Tibial nerve (tissue), 4 donors: Measurements from ENCODE around the gene SPDL1. TPM values are rescaled to one million over a fixed set of nuclear protein-coding genes. Genes with fewer than 3 reads are reported as not detected.

Experiments used
- DNase-seq, 2 donors: peaks; one replicate each; pipeline ENCODE4 v3.0.0-alpha.2; 2019; ENCODE audit warnings: low spot score in 2 of 2
- H3K27ac ChIP-seq, 4 donors: fragments of 200-600 bp; sonication (generic) in 3 of 4; one replicate each; pipeline ENCODE4 v1.5.1; 2017 to 2019; ENCODE audit warnings: mild to moderate bottlenecking in 1 of 4
- H3K27me3 ChIP-seq, 2 donors: fragments of 200-600 bp; sonication (generic) in 1 of 2; one replicate each; pipeline versions ENCODE4 v1.5.1 to v1.6.0; 2017 to 2019
- H3K36me3 ChIP-seq, 3 donors: fragments of 200-600 bp; sonication (generic); one replicate each; pipeline ENCODE4 v1.5.1; 2018 to 2019
- H3K4me1 ChIP-seq, 4 donors: fragments of 200-600 bp; sonication (generic) in 3 of 4; one replicate each; pipeline ENCODE4 v1.5.1; 2017 to 2019
- H3K4me3 ChIP-seq, 4 donors: fragments of 200-600 bp; sonication (generic) in 3 of 4; one replicate each; pipeline ENCODE4 v1.5.1; 2017 to 2019; ENCODE audit warnings: mild to moderate bottlenecking in 1 of 4, moderate library complexity in 1 of 4
- H3K9me3 ChIP-seq, 4 donors: fragments of 200-600 bp; sonication (generic) in 3 of 4; one replicate each; pipeline ENCODE4 v1.5.1; 2017 to 2019
- CTCF ChIP-seq, 5 experiments: fragments of 200-600 bp in 3 of 5; fragments of 450-650 bp in 2 of 5; sonication (generic) in 3 of 5; IDR thresholded peaks; one replicate each; pipeline ENCODE4 v1.5.1; 2016 to 2019; ENCODE audit warnings: antibody characterized with exemption in 5 of 5, mild to moderate bottlenecking in 3 of 5, moderate library complexity in 2 of 5
- EP300 ChIP-seq, 2 donors: sonication (generic); formaldehyde crosslinking; IDR thresholded peaks; one replicate each; pipeline ENCODE4 v1.6.1; 2017; ENCODE audit warnings: antibody characterized with exemption in 2 of 2, mild to moderate bottlenecking in 1 of 2
- POLR2A ChIP-seq, 2 donors: fragments of 450-650 bp; IDR thresholded peaks; one replicate each; pipeline ENCODE4 v1.6.1; 2017; ENCODE audit warnings: antibody characterized with exemption in 2 of 2, mild to moderate bottlenecking in 2 of 2, moderate library complexity in 2 of 2
- WGBS, 2 donors: methylation state at CpG; one replicate each; pipeline ENCODE4 v1.1.5; 2018; 5-methylcytosine and 5-hydroxymethylcytosine counted together
- total RNA-seq, 4 donors: library from RNA; depleted of rRNA; stranded (reverse); fragments of >200 nt; gene quantifications; one replicate each; pipeline ENCODE4 v1.1.0, GENCODE V29; 2016

SPDL1 gene
- total RNA-seq, 4 donors from 2014 or later, result 8.1 to 15.6 (median 11.7) TPM

GRCh38 chr5:169542811-169543210 lies 40.8 kb upstream of the SPDL1 start:
- H3K9me3 ChIP-seq, result peaks cover 0 to 10% (median 0%) of the 10 kb centered on the region in 4 donors
- no peaks in the 10 kb centered on the region for H3K4me1 ChIP-seq
- no peaks in the 10 kb centered on the region for H3K36me3 ChIP-seq
- H3K27ac ChIP-seq, result no peak overlapping the region
- TF ChIP-seq POLR2A (IDR thresholded peaks at IDR 0.05) (no peak), EP300 (IDR thresholded peaks at IDR 0.05) (no peak), CTCF (IDR thresholded peaks at IDR 0.05) (no peak)
- DNase-seq, result no peak
- no peak overlapping the region for H3K4me3 ChIP-seq
- H3K27me3 ChIP-seq, result no peaks in the 10 kb centered on the region
- 82 to 86% methylated on average over 2 of the region's 2 CpGs for WGBS, 2 donors

DNA sequence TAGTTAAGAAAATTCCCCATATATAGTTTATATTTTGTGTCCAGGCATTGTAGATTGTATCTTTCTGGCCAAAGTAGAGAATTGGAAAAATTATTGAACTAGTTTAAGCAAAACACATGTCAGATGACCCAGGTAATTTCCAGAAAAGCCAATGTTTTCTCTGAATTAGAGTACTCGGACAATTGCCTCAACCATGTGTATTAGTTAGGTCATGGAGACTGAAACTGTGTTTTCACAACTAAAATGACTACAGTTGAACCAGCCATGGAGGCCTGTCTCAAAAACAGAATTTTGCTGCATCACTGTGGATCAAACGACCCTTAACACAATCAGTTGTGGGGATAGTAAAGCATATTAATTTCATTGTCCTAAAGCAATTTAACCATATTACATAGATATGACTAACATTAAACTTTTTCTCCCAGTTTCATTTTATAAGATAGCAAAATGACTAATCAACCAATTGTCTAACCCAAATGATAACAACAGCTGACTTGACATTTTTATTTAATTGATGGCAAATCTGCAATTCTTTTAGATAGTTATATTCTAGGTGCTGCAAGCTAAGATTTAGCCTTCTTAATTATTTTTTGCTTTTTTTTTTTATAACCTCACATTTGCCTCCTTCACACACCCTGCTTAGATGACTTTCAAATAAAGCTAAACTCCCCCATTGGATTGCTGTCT lies 39.2 kb upstream of the SPDL1 start:
- TF ChIP-seq POLR2A (IDR thresholded peaks at IDR 0.05) (no peak), EP300 (IDR thresholded peaks at IDR 0.05) (no peak), CTCF (IDR thresholded peaks at IDR 0.05) (no peak)
- 71% methylated on average over 2 of the region's 2 CpGs for WGBS, 2 donors
- H3K27me3 ChIP-seq, result no peaks in the 10 kb centered on the region
- no peaks in the 10 kb centered on the region for H3K36me3 ChIP-seq
- H3K27ac ChIP-seq, result no peak overlapping the region
- peaks cover 0 to 10% (median 0%) of the 10 kb centered on the region in 4 donors for H3K9me3 ChIP-seq
- no peak overlapping the region for H3K4me3 ChIP-seq
- DNase-seq, result no peak
- H3K4me1 ChIP-seq, result no peaks in the 10 kb centered on the region

GRCh38 chr5:169545762-169546161 lies 37.8 kb upstream of the SPDL1 start:
- Histone ChIP-seq H3K4me1 (no peaks in the 10 kb centered on the region), H3K36me3 (no peaks in the 10 kb centered on the region), H3K9me3 (peaks cover 0 to 10% (median 0%) of the 10 kb centered on the region in 4 donors), H3K4me3 (no peak overlapping the region), H3K27ac (no peak overlapping the region), H3K27me3 (no peaks in the 10 kb centered on the region)
- no peak for TF ChIP-seq EP300 (IDR thresholded peaks at IDR 0.05)
- no peak for TF ChIP-seq POLR2A (IDR thresholded peaks at IDR 0.05)
- TF ChIP-seq CTCF (IDR thresholded peaks at IDR 0.05), result no peak
- WGBS, 2 donors, result 90 to 97% methylated on average over 1 of the region's 1 CpG
- DNase-seq, result no peak

DNA sequence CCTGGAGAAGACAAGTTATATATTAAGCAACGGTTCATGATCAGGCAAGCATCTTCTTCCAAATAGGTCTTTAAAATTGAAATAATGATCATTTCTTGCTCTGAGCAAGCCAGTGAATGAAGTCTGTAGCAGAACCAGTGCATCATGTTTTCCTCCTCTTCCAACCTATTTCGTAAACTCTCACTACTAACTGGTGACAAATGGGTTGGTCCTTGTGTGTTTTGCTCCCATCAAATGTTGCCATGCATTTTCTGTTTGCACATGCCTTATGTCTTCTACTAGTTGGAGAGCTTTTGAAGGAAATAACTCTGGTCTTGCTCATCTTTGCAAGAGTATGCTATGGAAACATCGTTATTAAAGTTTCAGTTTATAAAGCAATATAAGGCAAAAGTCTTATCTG lies 37.2 kb upstream of the SPDL1 start:
- Histone ChIP-seq H3K4me3 (no peak overlapping the region), H3K27ac (no peak overlapping the region), H3K36me3 (no peaks in the 10 kb centered on the region), H3K4me1 (no peaks in the 10 kb centered on the region), H3K9me3 (peaks cover 0 to 7% (median 0%) of the 10 kb centered on the region in 4 donors), H3K27me3 (no peaks in the 10 kb centered on the region)
- TF ChIP-seq POLR2A (IDR thresholded peaks at IDR 0.05), result no peak
- no peak for TF ChIP-seq EP300 (IDR thresholded peaks at IDR 0.05)
- TF ChIP-seq CTCF (IDR thresholded peaks at IDR 0.05), result no peak
- whole genome bisulfite sequencing, 2 donors, result 92% methylated on average over 3 of the region's 3 CpGs
- no peak for DNase-seq

- no peaks in the 10 kb centered on the region for H3K27me3 ChIP-seq
- H3K4me1 ChIP-seq, result no peaks in the 10 kb centered on the region
- no peaks in the 10 kb centered on the region for H3K36me3 ChIP-seq
- TF ChIP-seq EP300 (IDR thresholded peaks at IDR 0.05) (no peak), POLR2A (IDR thresholded peaks at IDR 0.05) (no peak), CTCF (IDR thresholded peaks at IDR 0.05) (no peak)
- H3K4me3 ChIP-seq, result no peak overlapping the region
- 54 to 56% methylated on average over 3 of the region's 3 CpGs for WGBS, 2 donors
- no peaks in the 10 kb centered on the region for H3K9me3 ChIP-seq
- DNase-seq, result no peak
- H3K27ac ChIP-seq, result no peak overlapping the region
Observed at GRCh38 chr5:169547508-169547907, 36.1 kb upstream of the SPDL1 start.
